Measurements from ENCODE around the gene ASXL3. TPM values are rescaled to one million over a fixed set of nuclear protein-coding genes. Genes with fewer than 3 reads are reported as not detected.

The ASXL3 gene
- total RNA-seq, 1 donor from 2014 or later: not detected

DNA sequence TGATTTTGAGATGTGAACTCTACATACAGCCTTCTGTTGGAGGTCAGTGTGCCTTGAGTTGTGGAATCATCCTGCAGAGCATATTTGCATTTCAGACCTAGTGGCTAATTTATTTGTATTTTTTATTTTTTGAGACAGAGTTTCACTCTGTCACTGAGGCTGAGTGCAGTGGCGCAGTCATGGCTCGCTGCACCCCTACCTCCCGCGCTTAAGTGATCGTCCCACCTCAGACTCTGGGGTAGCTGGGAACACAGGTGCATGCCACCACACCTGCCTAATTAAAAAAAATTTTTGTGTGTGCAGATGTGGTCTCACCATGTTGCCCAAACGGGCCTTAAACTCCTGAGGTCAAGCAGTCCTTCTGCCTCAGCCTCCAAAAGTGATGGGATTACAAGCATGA, 104.4 kb downstream of the ASXL3 start:
- Mint-ChIP-seq H3K9me3 (peaks cover 9% of the 10 kb centered on the region), H3K4me1 (ENCODE audit: low read depth) (no peaks in the 10 kb centered on the region), H3K4me3 (no peak overlapping the region), H3K27ac (no peak overlapping the region), H3K27me3 (ENCODE audit: insufficient read depth) (no peaks in the 10 kb centered on the region), H3K36me3 (ENCODE audit: low read depth) (no peaks in the 10 kb centered on the region)
- intact Hi-C loops (cut with micrococcal nuclease): no loop called here
- no peak for DNase-seq (ENCODE audit: low spot score)

DNA sequence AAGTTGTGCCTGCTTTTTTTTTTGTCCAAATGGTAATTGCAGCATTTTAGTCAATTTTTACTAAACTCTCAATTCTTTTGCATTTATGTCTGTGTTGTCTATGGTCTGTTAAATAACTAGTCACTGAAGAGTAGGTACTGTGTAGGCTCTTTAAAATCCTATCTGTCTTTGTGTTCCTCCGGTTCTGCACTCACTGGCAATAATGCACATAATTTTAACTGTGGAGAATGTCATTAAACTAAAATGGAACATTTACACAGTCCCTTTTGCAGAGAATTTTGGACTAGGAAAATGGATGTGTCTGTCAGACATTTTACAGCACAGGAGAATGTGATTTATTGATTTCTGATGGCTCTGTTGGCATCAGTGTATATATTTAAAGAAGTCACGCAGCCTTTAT, 116.6 kb downstream of the ASXL3 start:
- no peak overlapping the region for H3K4me3 Mint-ChIP-seq
- intact Hi-C loops (cut with micrococcal nuclease): no loop called here
- no peaks in the 10 kb centered on the region for H3K27me3 Mint-ChIP-seq (ENCODE audit: insufficient read depth)

DNA sequence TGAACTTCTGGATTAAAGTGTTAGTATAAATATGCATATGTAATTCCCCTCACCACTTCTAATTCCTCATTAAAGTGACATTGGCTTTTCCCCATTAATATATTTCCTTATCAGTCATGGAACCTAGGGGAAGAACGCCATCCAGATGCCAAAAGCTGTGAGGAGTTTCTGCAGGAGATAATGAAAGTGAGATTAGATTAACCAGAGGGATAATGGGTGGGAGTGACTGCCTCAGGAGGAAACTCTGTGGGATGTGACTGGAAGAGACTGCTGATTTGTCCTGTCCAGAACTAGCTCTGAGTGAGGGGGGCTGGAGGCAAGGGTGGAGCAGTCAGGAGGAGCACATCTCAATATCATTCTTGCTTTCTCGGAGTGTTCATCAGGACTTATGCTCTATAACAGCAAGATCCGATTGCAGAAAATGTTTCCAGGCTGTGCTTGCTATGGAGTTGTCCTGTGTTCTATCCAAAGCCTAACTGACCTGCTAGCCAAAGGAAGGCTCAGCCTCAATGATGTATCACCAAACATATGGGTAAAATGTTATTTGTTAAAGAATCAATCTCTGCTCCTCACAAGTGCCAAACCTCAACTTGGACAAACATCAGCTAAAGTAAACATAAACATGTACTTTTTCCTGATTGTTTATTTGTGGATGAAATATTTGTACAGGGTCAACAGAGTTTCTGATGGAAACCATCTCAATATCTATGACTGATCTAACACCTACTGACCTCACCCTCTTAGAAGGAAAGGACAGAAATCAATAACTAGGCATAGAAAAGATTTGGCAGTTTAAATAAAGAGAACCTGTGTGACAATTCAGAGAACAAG, 118.5 kb downstream of the ASXL3 start:
- DNase-seq (ENCODE audit: low spot score): no peak
- Mint-ChIP-seq H3K27ac (no peak overlapping the region), H3K4me3 (no peak overlapping the region), H3K27me3 (ENCODE audit: insufficient read depth) (no peaks in the 10 kb centered on the region), H3K4me1 (ENCODE audit: low read depth) (no peaks in the 10 kb centered on the region), H3K9me3 (no peaks in the 10 kb centered on the region), H3K36me3 (ENCODE audit: low read depth) (no peaks in the 10 kb centered on the region)
- intact Hi-C loops (cut with micrococcal nuclease): no loop called here

More for the DNA sequence above, 116.6 kb downstream of the ASXL3 start:
- Mint-ChIP-seq H3K4me1 (ENCODE audit: low read depth) (no peaks in the 10 kb centered on the region), H3K36me3 (ENCODE audit: low read depth) (no peaks in the 10 kb centered on the region), H3K9me3 (no peaks in the 10 kb centered on the region), H3K27ac (no peak overlapping the region)
- DNase-seq (ENCODE audit: low spot score): no peak

DNA sequence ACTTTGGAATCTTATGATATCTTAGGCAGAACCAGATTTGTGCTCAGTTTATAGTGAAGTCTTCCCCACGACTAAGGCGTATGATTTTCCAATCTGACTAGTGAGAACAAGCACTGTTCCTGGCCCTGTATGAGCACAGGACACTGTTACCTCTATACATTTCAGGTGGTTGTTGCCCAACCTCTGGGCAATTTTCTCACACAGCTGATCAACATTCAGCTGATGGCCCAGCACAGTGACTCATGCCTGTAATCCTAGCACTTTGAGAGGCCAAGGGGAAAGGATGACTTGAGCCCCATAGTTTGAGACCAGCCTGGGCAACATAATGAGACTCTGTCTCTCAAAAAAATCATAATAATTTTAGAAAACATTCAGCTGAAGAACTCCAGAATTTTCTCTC, 119.5 kb downstream of the ASXL3 start:
- H3K4me1 Mint-ChIP-seq (ENCODE audit: low read depth): no peaks in the 10 kb centered on the region
- intact Hi-C loops (cut with micrococcal nuclease): no loop called here
- no peaks in the 10 kb centered on the region for H3K9me3 Mint-ChIP-seq
- no peaks in the 10 kb centered on the region for H3K27me3 Mint-ChIP-seq (ENCODE audit: insufficient read depth)
- no peak for DNase-seq (ENCODE audit: low spot score)
- no peak overlapping the region for H3K4me3 Mint-ChIP-seq
- H3K36me3 Mint-ChIP-seq (ENCODE audit: low read depth): no peaks in the 10 kb centered on the region
- no peak overlapping the region for H3K27ac Mint-ChIP-seq

DNA sequence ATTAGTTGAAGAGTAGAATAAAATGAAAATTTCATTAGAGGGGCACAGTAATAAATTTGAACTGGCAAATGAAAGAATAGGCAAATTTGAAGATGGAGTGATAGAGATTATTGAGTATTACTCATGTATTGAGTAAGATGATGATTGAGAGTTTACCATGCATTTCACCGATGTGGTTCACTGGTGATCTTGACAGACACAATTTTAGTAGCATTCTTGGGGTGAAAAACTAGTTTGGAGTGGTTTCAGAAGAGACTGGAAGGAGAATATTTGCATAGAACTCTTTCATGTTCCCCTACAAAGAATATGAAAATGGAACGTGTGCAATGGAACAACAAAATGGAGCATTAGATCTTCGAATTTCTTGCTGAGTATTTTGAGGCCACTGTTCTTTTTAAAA, 121.4 kb downstream of the ASXL3 start:
- H3K27me3 Mint-ChIP-seq (ENCODE audit: insufficient read depth): no peaks in the 10 kb centered on the region
- no peak overlapping the region for H3K4me3 Mint-ChIP-seq
- no peaks in the 10 kb centered on the region for H3K9me3 Mint-ChIP-seq
- intact Hi-C loops (cut with micrococcal nuclease): no loop called here
- no peaks in the 10 kb centered on the region for H3K36me3 Mint-ChIP-seq (ENCODE audit: low read depth)
- DNase-seq (ENCODE audit: low spot score): no peak
- no peaks in the 10 kb centered on the region for H3K4me1 Mint-ChIP-seq (ENCODE audit: low read depth)
- H3K27ac Mint-ChIP-seq: no peak overlapping the region

DNA sequence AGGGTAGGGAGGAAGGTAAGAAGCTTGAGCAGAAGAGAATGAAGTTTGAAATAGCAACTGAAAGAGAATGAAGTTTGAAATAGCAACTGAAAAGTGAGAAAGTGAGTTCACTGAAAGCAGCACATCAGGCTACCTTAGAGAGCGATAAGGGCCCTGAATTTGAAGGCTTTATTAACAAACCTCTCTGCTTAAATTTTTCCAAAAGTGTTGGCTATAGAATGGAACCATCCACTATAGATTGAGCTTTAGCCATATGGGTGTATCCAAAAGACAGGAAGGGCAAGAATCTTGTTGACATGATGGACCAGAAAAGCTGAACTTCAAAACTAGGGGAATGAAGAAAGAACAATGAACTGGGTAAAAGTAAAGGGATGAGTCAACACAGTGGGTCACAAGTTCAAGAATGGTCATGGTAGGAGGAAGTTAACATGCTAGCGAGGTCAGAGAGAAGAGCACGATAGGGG, 122.5 kb downstream of the ASXL3 start:
- no peak overlapping the region for H3K27ac Mint-ChIP-seq
- no peak for DNase-seq (ENCODE audit: low spot score)
- H3K27me3 Mint-ChIP-seq (ENCODE audit: insufficient read depth): no peaks in the 10 kb centered on the region
- intact Hi-C loops (cut with micrococcal nuclease): no loop called here
- H3K9me3 Mint-ChIP-seq: no peaks in the 10 kb centered on the region
- H3K36me3 Mint-ChIP-seq (ENCODE audit: low read depth): no peaks in the 10 kb centered on the region
- no peak overlapping the region for H3K4me3 Mint-ChIP-seq
- no peaks in the 10 kb centered on the region for H3K4me1 Mint-ChIP-seq (ENCODE audit: low read depth)

DNA sequence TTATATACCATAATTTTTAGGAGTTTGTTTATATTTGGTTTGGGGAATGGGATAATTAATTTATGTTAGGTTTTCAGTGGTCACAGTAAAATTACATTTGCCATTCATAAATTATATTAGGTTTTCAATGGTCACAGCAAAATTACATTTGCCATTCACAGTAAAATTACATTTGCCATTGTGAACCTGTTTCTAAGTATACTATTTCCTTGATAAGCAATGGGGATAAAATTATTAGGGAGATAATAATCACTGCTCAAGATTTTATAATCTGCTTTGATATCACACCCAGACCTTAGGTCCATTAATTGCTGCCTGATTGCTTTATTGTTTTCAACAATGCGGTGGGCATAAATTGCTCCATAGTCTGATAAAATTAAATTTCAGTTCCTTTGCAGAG, 124.6 kb downstream of the ASXL3 start:
- Mint-ChIP-seq H3K9me3 (no peaks in the 10 kb centered on the region), H3K27ac (no peak overlapping the region), H3K27me3 (ENCODE audit: insufficient read depth) (no peaks in the 10 kb centered on the region), H3K36me3 (ENCODE audit: low read depth) (no peaks in the 10 kb centered on the region), H3K4me3 (no peak overlapping the region), H3K4me1 (ENCODE audit: low read depth) (no peaks in the 10 kb centered on the region)
- intact Hi-C loops (cut with micrococcal nuclease): no loop called here
- no peak for DNase-seq (ENCODE audit: low spot score)

DNA sequence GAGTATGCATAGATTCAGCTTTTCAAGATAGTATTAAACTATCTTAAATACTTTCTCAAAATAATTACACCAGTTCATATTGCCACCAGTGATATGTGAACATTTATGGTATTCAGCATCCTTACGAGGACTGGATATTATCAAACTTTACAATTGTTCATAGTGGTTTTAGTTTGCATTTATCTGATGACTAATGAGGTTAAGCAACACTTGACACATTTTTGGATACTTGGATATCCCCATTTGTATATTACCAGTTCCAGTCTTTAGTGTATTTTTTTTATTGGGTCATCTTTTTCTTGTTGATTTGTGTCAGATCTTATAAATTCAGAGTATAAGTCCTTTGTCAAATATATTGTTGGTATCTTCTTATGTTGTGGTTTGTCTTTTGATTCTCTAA, 128.4 kb downstream of the ASXL3 start:
- Mint-ChIP-seq H3K27me3 (ENCODE audit: insufficient read depth) (no peaks in the 10 kb centered on the region), H3K9me3 (no peaks in the 10 kb centered on the region), H3K36me3 (ENCODE audit: low read depth) (no peaks in the 10 kb centered on the region), H3K27ac (no peak overlapping the region), H3K4me3 (no peak overlapping the region), H3K4me1 (ENCODE audit: low read depth) (no peaks in the 10 kb centered on the region)
- no peak for DNase-seq (ENCODE audit: low spot score)
- intact Hi-C loops (cut with micrococcal nuclease): no loop called here

DNA sequence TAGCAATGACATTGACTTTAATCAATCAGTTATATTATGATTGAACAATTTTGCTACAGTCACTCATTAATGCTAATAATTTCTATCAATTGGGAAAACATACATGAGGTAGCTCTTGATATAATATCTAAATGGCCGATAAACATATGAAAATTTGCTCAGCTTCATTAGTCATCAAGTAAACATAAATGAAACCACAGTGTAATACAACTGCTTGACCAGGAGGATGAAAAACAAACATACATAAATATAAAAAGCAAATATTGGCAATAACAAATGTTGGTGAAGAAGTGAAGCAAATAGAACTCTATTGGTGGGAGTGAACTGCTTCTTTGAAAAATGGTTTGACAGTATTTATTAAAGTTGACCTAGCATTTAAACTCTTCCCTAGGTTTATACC, 130.9 kb downstream of the ASXL3 start:
- Mint-ChIP-seq H3K9me3 (peaks cover 3% of the 10 kb centered on the region), H3K36me3 (ENCODE audit: low read depth) (no peaks in the 10 kb centered on the region), H3K4me3 (no peak overlapping the region), H3K27me3 (ENCODE audit: insufficient read depth) (no peaks in the 10 kb centered on the region), H3K4me1 (ENCODE audit: low read depth) (no peaks in the 10 kb centered on the region), H3K27ac (no peak overlapping the region)
- intact Hi-C loops (cut with micrococcal nuclease): no loop called here
- no peak for DNase-seq (ENCODE audit: low spot score)

DNA sequence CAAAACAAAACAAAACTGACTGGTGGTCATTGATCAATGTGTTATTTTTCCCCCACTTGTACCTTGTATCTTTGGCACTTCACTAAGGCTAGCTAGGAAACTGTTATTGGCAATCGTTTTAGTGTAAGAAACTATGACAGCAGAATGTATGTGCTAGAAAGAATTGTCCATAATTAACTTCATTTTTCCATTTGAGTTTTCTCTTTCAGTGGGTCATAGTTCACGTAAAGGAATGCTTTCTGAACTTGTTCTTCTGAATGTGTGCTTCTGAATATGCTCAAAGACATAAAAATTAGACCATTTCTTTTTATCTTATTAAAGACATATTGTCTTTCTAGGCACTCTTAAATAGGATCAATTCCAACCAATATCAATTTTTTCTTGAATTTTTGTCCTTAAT, 132.2 kb downstream of the ASXL3 start:
- no peak overlapping the region for H3K4me3 Mint-ChIP-seq
- no peaks in the 10 kb centered on the region for H3K36me3 Mint-ChIP-seq (ENCODE audit: low read depth)
- H3K27ac Mint-ChIP-seq: no peak overlapping the region
- H3K4me1 Mint-ChIP-seq (ENCODE audit: low read depth): no peaks in the 10 kb centered on the region
- H3K27me3 Mint-ChIP-seq (ENCODE audit: insufficient read depth): no peaks in the 10 kb centered on the region
- no peak for DNase-seq (ENCODE audit: low spot score)
- intact Hi-C loops (cut with micrococcal nuclease): no loop called here
- peaks cover 3% of the 10 kb centered on the region for H3K9me3 Mint-ChIP-seq

DNA sequence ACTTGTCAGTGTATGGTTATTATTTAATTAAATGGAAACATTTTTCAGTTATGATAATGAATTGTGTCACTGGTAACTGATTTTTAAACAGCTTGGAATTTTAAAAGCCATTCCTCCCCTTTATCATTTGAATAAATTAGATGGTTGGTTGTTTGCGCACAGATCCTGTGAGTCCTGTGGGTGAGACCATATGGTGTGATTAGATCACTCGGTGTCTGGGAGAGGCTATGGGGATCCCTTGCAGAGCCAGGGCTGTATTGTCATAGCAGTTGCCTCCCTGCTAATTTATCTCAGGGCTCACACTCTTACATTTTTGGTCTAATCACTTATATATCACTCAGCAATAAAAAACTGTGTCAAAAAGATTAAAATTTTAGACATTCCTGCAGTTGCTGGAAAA, 133.5 kb downstream of the ASXL3 start:
- DNase-seq (ENCODE audit: low spot score): no peak
- intact Hi-C loops (cut with micrococcal nuclease): no loop called here
- H3K4me1 Mint-ChIP-seq (ENCODE audit: low read depth): no peaks in the 10 kb centered on the region
- H3K9me3 Mint-ChIP-seq: peaks cover 3% of the 10 kb centered on the region
- H3K4me3 Mint-ChIP-seq: no peak overlapping the region
- H3K36me3 Mint-ChIP-seq (ENCODE audit: low read depth): no peaks in the 10 kb centered on the region
- no peak overlapping the region for H3K27ac Mint-ChIP-seq
- H3K27me3 Mint-ChIP-seq (ENCODE audit: insufficient read depth): no peaks in the 10 kb centered on the region

DNA sequence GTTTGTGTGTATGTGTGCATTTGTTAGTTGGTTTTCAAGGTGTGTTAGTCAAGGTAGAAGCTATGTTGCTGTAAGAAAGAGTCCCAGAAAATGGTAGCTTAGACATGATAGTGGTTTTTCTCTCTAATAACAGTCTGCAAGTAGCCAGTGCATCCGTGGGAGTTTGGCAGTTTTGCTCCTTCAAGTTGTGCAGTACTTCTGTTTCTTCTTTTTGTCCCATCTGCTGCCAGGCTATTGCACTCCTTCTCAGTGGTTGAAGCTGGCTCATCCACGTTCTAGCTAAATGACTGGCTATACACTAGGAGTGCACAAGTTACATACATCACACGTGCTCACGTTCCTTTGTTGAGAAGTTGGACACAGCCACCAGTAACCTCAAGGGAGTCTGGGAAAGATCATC, 134.7 kb downstream of the ASXL3 start:
- H3K27ac Mint-ChIP-seq: no peak overlapping the region
- no peak overlapping the region for H3K4me3 Mint-ChIP-seq
- H3K36me3 Mint-ChIP-seq (ENCODE audit: low read depth): no peaks in the 10 kb centered on the region
- no peaks in the 10 kb centered on the region for H3K27me3 Mint-ChIP-seq (ENCODE audit: insufficient read depth)
- intact Hi-C loops (cut with micrococcal nuclease): no loop called here
- H3K4me1 Mint-ChIP-seq (ENCODE audit: low read depth): no peaks in the 10 kb centered on the region
- peaks cover 3% of the 10 kb centered on the region for H3K9me3 Mint-ChIP-seq
- no peak for DNase-seq (ENCODE audit: low spot score)

DNA sequence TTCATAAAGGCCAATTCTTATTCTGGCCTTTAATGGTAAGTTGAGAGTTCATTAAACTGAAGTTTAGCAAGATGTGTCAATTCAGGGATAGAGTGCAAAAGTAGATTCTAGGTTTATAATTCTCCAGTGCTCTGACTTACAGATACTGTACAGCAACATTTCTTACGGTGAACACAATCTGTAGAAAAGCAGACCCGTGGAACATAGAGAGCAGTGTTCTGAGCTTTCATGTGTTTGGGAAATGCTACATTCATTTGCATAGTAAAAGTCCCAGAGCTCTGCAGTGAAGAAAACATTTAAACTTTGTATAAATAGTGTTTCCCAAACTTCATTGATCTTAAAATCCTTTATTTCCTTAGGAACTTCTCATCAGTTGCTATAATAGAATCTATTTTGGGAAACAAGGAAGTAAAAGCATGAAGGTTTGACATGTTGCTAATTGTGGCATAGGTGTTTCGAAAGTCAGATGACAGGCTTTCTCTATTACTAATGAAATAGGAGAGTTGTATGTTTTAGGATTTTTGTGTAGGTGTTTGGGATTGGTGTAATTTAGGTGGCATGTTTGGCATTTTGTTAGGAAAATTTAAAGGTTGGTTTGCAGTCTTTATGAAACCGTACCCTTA, 138.2 kb downstream of the ASXL3 start:
- intact Hi-C loops (cut with micrococcal nuclease): no loop called here
- no peak for DNase-seq (ENCODE audit: low spot score)
- Mint-ChIP-seq H3K9me3 (peaks cover 3% of the 10 kb centered on the region), H3K27me3 (ENCODE audit: insufficient read depth) (no peaks in the 10 kb centered on the region), H3K4me3 (no peak overlapping the region), H3K36me3 (ENCODE audit: low read depth) (no peaks in the 10 kb centered on the region), H3K4me1 (ENCODE audit: low read depth) (no peaks in the 10 kb centered on the region), H3K27ac (no peak overlapping the region)
